HL-60 (cell line): ENCODE data around the gene PPAN.
A peak's percentile ranks its signal among the peaks of the same experiment; 100 is the strongest.

ENCODE experiments used
- DNase-seq, 2 experiments: peaks; one replicate each; pipeline ENCODE4 v3.0.0-alpha.2; 2010 to 2020; ENCODE audit warnings: low read depth in 1 of 2, low spot score in 1 of 2
- H3K27ac ChIP-seq: fragments of 250-450 bp; sonication (Bioruptor Pico); replicated peaks from 2 replicates; pipeline ENCODE4 v1.5.1; 2020; ENCODE audit warnings: mild to moderate bottlenecking, moderate library complexity
- H3K27me3 ChIP-seq: fragments of 250-450 bp; sonication (Bioruptor Pico); 2 replicates; pipeline ENCODE4 v1.5.1; 2021; ENCODE audit warnings: mild to moderate bottlenecking, moderate library complexity; ENCODE audit not compliant: insufficient read depth, poor library complexity, severe bottlenecking
- H3K4me3 ChIP-seq: replicated peaks from 2 replicates; pipeline ENCODE4 v1.5.1; 2011; ENCODE audit warnings: mild to moderate bottlenecking, control low read depth, low read length; ENCODE audit not compliant: insufficient read depth
- GABPA ChIP-seq: IDR thresholded peaks from 2 replicates; pipeline ENCODE4 v1.6.1; 2012; ENCODE audit warnings: low read depth
- POLR2AphosphoS5 ChIP-seq: IDR thresholded peaks from 2 replicates; pipeline ENCODE4 v1.6.1; 2012; ENCODE audit warnings: low read depth
- SPI1 ChIP-seq: IDR thresholded peaks from 2 replicates; pipeline ENCODE4 v1.6.1; 2012; ENCODE audit warnings: low read depth, mild to moderate bottlenecking, borderline replicate concordance
- TF ChIP-seq, protein P1 (sequence below): IDR thresholded peaks from one replicate; pipeline ENCODE4 v1.5.1; 2011; ENCODE audit warnings: low read length, control low read depth, inconsistent platforms; ENCODE audit not compliant: insufficient read depth
- TF ChIP-seq, protein P2 (sequence below): IDR thresholded peaks from 2 replicates; pipeline ENCODE4 v1.6.1; 2012; ENCODE audit warnings: low read depth; ENCODE audit not compliant: insufficient replicate concordance

Gene PPAN

GRCh38 chr19:10112037-10112761 lies 6.0 kb downstream of the PPAN start:
- Histone ChIP-seq H3K27me3 (no peaks in the 10 kb centered on the region), H3K27ac (peak overlapping the region; percentile 89), H3K4me3 (no peak overlapping the region)
- DNase-seq, result peak in 1 of 2 experiments; percentile 84
- TF ChIP-seq, protein P1, sequence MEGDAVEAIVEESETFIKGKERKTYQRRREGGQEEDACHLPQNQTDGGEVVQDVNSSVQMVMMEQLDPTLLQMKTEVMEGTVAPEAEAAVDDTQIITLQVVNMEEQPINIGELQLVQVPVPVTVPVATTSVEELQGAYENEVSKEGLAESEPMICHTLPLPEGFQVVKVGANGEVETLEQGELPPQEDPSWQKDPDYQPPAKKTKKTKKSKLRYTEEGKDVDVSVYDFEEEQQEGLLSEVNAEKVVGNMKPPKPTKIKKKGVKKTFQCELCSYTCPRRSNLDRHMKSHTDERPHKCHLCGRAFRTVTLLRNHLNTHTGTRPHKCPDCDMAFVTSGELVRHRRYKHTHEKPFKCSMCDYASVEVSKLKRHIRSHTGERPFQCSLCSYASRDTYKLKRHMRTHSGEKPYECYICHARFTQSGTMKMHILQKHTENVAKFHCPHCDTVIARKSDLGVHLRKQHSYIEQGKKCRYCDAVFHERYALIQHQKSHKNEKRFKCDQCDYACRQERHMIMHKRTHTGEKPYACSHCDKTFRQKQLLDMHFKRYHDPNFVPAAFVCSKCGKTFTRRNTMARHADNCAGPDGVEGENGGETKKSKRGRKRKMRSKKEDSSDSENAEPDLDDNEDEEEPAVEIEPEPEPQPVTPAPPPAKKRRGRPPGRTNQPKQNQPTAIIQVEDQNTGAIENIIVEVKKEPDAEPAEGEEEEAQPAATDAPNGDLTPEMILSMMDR, result no peak
- TF ChIP-seq SPI1 (peak; percentile 81; the same call in 1 of the 2 replicates), POLR2AphosphoS5 (peak; percentile 96), GABPA (no peak)
- TF ChIP-seq, protein P2, sequence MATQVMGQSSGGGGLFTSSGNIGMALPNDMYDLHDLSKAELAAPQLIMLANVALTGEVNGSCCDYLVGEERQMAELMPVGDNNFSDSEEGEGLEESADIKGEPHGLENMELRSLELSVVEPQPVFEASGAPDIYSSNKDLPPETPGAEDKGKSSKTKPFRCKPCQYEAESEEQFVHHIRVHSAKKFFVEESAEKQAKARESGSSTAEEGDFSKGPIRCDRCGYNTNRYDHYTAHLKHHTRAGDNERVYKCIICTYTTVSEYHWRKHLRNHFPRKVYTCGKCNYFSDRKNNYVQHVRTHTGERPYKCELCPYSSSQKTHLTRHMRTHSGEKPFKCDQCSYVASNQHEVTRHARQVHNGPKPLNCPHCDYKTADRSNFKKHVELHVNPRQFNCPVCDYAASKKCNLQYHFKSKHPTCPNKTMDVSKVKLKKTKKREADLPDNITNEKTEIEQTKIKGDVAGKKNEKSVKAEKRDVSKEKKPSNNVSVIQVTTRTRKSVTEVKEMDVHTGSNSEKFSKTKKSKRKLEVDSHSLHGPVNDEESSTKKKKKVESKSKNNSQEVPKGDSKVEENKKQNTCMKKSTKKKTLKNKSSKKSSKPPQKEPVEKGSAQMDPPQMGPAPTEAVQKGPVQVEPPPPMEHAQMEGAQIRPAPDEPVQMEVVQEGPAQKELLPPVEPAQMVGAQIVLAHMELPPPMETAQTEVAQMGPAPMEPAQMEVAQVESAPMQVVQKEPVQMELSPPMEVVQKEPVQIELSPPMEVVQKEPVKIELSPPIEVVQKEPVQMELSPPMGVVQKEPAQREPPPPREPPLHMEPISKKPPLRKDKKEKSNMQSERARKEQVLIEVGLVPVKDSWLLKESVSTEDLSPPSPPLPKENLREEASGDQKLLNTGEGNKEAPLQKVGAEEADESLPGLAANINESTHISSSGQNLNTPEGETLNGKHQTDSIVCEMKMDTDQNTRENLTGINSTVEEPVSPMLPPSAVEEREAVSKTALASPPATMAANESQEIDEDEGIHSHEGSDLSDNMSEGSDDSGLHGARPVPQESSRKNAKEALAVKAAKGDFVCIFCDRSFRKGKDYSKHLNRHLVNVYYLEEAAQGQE, result peak; percentile 26

DNA sequence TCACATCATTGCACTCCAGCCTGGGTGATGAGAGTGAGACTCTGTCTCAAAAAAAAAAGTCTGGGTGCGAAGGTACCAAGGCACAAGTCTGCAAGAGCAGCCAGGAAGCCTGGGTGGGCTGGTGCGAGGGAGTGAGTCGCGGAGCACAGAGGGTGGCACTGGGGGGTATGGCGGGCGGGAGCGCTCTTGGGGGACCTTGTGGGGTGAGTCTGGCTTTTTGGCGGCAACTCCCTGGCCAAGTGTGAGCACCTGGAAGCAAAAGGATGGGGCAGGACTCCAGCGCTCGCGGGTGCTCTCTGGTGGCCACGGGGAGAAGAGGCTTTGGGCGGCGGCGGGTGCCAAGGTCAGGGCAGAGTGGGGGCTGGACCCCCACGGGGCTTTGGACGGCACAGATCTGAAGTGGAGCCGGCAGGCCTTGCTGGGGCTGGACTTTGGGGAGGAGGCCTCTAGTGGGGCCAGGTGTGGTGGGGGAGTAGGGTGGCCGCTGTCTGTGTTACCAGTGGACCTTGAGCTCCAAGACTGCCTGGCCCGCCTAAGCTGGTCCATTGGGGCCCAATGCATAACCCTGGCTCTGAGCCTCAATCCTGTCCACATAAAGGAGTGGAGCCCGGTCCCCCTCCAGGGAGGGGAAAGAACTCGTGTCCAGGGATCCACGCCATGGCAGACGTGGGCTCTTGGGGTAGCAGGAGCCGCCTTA lies 6.9 kb downstream of the PPAN start:
- peak overlapping the region; percentile 89 for H3K27ac ChIP-seq

GRCh38 chr19:10113592-10113963 lies 7.4 kb downstream of the PPAN start:
- Histone ChIP-seq H3K27ac (peak overlapping the region; percentile 89), H3K4me3 (no peak overlapping the region), H3K27me3 (no peaks in the 10 kb centered on the region)
- DNase-seq, result no peak
- TF ChIP-seq GABPA (no peak), POLR2AphosphoS5 (peak; percentile 35), SPI1 (no peak)

More for the DNA sequence above, 6.9 kb downstream of the PPAN start:
- peak in 1 of 2 experiments; percentile 81 for DNase-seq
- no peaks in the 10 kb centered on the region for H3K27me3 ChIP-seq
- no peak overlapping the region for H3K4me3 ChIP-seq
- TF ChIP-seq, protein P2, result no peak
- TF ChIP-seq POLR2AphosphoS5 (peak; percentile 62), GABPA (no peak), SPI1 (no peak)
- TF ChIP-seq, protein P1, result peak; percentile 39

GRCh38 chr19:10113964-10114650 lies 7.9 kb downstream of the PPAN start:
- DNase-seq, result no peak
- H3K4me3 ChIP-seq, result no peak overlapping the region

More at GRCh38 chr19:10113964-10114650, 7.9 kb downstream of the PPAN start:
- H3K27me3 ChIP-seq, result no peaks in the 10 kb centered on the region
- TF ChIP-seq POLR2AphosphoS5 (no peak; the same call in 1 of the 2 replicates), GABPA (no peak), SPI1 (no peak)
- TF ChIP-seq, protein P2, result no peak
- TF ChIP-seq, protein P1, result no peak
- H3K27ac ChIP-seq, result no peak overlapping the region
